Activated CD4-positive, alpha-beta T cell treated with anti-CD3 and anti-CD28 coated beads for 24 hours (primary cell): ENCODE data around the gene SERINC3.
"Not testable (repeated sequence)": the region's sequence is repeated elsewhere in the genome, so short reads cannot be mapped to it uniquely, and the experiment has no call there.

Experiments
- DNase-seq, 2 donors: peaks; one replicate each; pipeline ENCODE4 v3.0.0-alpha.2; 2020; ENCODE audit warnings: low read depth in 2 of 2

The SERINC3 gene

GRCh38 chr20:44491635-44492395, 30.1 kb downstream of the SERINC3 start:
- DNase-seq = no peak

DNA sequence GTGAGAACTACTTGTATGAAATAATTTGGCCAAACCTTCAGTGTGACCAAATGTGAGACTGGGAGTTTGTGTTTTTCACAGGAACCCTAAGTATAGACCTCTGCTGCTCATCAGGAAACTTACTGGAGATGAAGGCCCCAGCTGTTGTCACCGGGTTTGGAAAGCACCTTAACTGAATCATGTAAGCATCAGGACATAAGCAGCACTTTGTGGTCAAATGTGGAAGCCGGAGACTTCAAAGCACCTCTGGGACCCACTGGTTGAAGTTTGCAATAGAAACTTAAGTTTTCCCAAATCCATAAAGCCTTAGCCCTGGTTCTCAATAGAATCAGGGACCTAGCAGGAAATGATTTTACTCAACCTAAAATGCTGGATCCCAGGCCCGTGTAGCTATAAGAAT, 31.9 kb downstream of the SERINC3 start:
- no peak for DNase-seq

- no peak for DNase-seq
Measured at GRCh38 chr20:44489223-44489622, 32.6 kb downstream of the SERINC3 start.

DNA sequence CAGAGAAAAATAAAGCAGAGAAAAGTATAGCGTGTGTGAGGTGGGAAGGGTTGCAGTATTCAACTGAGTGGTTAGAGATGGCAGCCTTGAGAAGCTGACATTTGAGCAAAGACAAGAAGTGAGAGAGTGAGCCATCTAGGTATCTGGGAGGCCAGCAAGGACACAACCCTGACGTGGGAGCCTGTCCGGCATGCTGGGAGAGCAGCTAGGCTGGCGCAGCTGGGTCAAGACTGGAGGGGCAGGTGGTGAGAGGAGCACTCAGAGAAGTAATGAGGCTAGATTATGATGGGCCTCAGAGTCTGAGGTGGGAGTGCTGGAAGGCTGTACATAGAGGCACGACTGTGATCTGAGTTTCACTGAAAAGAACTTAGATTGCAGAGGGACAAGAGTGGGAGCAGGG, 33.3 kb downstream of the SERINC3 start:
- DNase-seq = no peak

- DNase-seq = no peak
Measured at GRCh38 chr20:44485830-44486198, 36.1 kb downstream of the SERINC3 start.

DNA sequence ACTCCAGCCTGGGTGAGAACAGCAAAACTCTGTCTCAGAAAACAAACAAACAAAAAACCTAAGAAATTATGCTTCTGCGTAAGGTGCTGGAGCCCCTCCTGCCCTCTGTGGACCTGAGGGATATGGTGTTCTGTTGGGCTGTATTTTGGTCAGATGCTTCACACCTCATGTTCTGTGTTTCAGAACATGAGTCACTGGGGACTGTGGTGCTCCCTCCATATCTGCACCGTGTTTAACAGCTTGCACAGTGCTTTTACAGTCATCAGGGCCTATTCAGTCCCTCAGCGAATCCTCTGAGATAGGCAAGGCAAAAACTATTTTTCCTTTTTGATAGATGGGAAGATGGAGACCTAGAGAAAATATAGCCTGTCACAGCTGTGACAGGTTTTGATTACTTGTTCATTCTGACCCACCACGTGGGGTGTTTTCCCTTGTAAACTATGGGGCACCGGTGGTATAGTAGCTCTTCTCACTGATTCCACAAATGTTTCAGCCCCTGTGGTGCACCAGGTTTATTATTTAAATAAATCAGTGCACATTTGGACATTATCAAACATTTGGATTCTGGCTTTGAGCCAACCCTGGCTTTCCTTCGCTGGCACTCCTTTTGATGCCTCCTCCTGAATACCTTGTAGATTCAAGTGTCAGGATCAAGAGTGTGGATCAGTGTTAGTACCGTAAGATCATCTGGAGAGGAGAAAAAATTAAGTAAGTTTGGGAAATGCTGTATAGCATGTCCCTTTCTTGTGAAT, 36.6 kb downstream of the SERINC3 start:
- DNase-seq = no peak

DNA sequence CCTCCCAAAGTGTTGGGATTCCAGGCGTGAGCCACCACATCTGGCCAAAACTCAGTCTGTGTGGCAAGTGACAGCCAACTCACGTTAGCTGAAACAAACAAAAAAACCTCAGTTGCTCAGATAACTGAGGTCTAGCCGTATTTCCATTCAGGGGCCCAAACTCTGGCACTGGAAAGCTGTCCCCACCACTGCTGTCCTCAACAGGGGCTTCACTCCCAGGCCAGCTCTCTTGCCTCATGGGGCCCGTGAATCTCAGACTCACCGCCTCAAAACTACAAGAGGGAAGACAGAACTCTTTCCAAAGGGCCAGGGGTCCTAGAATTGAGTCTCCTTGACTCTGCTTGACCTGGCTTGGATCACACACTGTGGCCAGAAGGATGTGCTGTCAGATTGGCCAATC, 38.8 kb downstream of the SERINC3 start:
- no peak for DNase-seq

DNA sequence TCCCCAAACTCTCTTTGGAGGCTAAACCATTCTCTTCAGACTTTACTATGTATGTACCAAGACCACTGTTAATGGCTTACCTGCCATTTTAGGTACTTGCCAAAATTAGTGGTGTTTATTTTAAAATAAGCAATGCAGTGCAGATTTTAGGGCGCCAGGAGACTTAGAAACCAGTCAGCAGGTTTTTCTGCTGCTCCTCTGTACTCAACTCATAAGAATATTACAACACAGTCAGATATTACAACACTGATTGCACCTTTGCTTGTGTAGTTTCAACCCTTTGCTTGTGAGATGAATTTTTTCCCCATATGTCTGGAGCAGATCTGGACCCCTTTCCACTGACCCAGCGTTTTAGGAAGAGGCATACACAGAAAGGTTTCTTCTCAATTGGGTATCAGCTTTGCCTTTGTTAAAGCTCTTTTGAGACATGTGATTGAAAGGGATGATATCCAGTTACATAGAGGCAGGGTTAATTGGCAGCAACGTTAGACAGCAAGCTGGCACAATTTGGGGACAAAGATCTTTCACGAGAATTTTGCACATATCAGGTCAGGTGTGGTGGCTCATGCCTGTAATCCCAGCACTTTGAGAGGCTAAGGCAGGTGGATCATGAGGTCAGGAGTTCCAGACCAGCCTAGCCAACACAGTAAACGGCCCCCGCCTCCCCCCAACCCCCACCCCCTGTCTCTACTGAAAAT, 40.0 kb downstream of the SERINC3 start:
- no peak for DNase-seq

- DNase-seq = no peak
Measured at GRCh38 chr20:44480097-44480496, 41.8 kb downstream of the SERINC3 start.

DNA sequence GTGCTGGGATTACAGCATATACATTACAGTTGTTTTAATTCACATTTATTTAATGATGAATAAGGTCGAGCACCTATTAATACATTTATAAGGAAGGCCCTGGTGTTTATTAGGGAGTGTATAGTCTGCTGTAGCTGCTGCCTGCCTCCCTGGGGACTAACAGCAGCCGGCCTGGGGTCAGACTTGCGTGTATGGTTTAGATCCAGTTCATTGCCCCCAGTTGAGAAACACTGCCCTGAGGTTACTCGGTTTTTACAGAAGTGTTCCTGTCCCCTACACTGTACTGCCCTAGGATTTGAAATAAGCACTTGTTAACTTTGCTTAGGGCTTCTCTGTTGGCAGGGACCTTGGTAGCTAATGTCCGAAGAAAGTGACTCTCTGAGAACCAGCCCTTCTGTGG, 42.2 kb downstream of the SERINC3 start:
- no peak for DNase-seq

DNA sequence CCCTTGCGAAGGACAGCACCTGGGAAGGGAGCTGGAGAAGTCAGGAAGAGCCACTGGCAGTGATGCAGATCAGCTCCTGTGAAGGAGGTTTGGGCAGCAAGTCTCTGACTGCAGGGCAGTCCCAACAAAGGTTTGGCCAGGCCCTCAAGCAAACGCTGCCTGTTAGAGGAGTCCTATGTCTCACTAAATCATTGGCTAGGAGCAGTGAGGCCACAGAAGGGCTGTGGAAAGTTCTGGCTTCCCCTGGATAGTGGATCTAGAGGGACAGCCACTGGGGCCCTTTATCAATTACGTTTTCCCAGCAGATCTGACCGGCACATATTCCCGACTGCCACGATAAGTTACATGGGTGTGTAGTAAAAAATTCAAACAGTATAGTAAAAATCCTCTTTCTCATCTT, 43.7 kb downstream of the SERINC3 start:
- no peak for DNase-seq

- no peak for DNase-seq
Measured at GRCh38 chr20:44477151-44477550, 44.7 kb downstream of the SERINC3 start.

- DNase-seq = peak; percentile 80 to 82
Measured at GRCh38 chr20:44475694-44476560, 45.9 kb downstream of the SERINC3 start, which contains the start of gene TTPAL. Gene TTPAL (plus strand): TSS chr20:44475874. CDS start chr20:44480000, 4,126 bp downstream.

DNA sequence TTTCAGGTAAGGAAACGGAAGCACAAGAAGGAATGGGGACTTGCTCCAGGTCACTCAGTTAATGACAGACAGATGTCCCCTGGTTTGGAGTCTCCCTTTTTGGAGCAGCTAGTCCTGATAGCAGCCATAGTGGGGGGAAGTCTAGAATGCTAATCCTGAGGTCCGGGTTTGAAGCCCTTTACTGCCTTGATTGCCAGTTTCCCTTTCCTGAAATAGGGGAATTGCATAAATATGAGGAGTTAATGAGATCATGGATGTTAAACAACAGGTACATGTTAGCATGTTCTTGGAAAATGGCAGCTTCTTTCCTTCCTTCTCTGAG, 46.5 kb downstream of the SERINC3 start:
- no peak for DNase-seq

DNA sequence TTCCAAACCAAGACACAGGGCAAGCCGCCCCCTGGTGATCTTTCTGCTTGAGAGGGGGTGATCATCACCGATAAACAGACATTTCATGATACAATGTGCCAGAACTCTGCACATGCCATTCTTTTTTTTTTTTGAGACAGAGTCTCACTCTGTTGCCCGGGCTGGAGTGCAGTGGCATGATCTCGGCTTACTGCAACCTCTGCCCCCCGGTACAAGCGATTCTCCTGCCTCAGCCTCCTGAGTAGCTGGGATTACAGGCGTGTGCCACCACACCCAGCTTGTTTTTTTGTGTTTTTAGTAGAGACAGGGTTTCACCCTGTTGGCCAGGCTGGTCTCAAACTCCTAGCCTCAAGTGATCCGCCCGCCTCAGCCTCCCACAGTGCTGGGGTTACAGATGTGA, 49.6 kb downstream of the SERINC3 start:
- DNase-seq = not testable (repeated sequence)

DNA sequence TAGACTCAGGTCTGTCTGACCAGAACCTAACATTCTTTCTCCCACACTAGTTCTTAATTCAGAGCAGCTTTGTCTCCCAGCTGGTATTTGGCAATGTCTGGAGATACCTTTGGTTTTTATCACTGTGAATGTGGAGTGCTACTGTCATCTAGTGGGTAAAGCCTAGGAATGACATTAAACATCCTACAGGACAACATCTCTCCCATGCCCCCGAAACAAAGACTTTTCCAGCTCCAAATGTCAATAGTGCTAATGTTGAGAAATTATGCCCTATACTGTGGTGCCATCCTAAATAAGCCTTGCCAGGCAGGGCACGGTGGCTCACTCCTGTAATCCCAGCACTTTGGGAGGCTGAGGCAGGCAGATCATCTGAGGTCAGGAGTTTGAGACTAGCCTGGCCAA, 50.4 kb downstream of the SERINC3 start:
- DNase-seq = no peak

DNA sequence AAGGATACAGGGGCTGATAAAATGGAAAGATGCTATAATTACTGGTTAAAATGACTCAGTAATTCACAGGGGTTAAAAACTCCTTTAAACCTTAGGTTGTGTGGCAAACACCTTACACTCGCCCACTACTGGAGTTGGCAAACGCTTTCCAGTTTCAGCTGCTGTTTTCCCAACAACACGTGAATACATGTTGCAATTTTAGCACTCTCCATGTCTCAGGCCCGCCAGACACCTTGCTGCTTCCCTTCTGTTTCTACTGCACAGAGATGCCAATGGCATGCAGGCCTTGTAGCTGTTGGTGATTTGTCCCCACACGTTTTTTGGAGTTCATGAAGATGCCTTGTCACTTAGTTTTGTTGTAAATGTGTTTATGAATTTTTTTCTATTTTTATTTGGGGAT, 51.5 kb downstream of the SERINC3 start:
- no peak for DNase-seq

- no peak for DNase-seq
Measured at GRCh38 chr20:44468044-44468782, 53.7 kb downstream of the SERINC3 start.

DNA sequence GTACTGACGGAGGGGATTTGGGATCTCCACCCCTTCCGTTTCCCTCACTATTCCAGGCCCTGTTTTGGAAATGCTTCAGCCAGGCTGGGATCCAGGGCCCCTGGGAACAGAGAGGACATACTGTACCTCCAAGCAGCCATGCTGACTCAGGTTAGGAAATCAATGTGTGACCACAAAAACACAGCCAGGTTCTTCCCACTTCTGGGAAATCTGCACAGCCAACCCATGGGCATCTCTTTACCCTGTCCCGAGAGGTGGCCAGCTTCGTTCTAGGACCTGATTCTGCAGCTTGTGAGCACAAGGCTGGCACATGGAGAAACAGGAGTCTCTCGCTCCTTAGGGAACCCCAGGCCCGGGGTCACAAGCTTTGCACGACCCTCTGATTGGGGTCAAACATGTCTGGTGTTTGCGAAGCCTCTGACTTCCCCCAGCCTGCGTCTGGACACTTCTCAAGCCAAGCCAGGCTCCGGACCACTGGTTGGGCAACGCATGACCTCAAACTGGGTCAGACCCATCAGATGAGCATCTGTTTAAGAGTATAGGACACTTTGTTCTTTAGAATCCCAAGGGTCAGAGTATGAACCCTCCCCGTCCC, 54.5 kb downstream of the SERINC3 start:
- DNase-seq = no peak

DNA sequence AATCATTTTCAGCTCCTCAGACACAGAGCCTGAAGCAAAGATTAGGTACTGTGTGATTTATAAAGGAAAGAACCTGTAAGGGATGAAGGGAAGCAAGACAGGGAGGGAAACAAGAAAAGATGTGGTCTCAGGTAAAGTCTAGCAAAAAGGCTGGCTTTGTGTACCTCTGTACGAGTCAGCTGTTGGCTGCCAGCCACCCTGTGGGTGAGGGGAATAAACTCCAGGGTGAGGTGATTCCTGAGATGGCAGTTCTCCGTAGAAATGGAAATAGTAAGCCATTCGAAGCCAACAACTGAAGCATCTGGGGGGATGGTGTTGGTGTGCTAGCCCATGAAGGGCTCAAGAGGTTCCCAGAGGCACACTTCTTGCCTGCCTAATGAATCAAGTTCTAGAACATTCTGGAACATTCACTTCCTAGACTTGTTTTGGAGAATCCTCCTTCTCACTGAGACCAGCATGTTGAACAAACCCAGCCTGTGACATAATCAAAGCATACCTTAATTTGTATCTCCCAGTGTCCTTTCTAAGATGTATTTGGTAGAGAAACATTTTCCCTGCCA, 56.8 kb downstream of the SERINC3 start:
- no peak for DNase-seq
